Neural cell (in vitro differentiated cells): ENCODE results near the gene PRR14. TPM values are rescaled to one million over a fixed set of nuclear protein-coding genes. Genes with fewer than 3 reads are reported as not detected.

Source experiments
- H2AFZ ChIP-seq: fragments of 200-600, 300-800 bp; sonication (generic), shearing (Covaris generic); 2 replicates; pipeline ENCODE4 v1.6.0; 2014; ENCODE audit warnings: low read depth, mild to moderate bottlenecking, antibody characterized with exemption, low read length, moderate library complexity
- H3F3A ChIP-seq: fragments of 200-600 bp; shearing (Covaris generic); 2 replicates; pipeline ENCODE4 v1.6.1; 2016; ENCODE audit warnings: mild to moderate bottlenecking, moderate library complexity, mixed read lengths, antibody characterized with exemption, low read length; ENCODE audit not compliant: insufficient read depth, poor library complexity, severe bottlenecking
- H3K27ac ChIP-seq: fragments of 200-600, 300-800 bp; sonication (generic), shearing (Covaris generic); 2 replicates; pipeline ENCODE4 v1.5.1; 2014; ENCODE audit warnings: mild to moderate bottlenecking, low read length, moderate library complexity
- H3K27me3 ChIP-seq: fragments of 300-800, 200-600 bp; sonication (generic), shearing (Covaris generic); 2 replicates; pipeline ENCODE4 v1.6.0; 2014; ENCODE audit warnings: mild to moderate bottlenecking, low read depth, low read length, moderate library complexity; ENCODE audit not compliant: insufficient read depth
- H3K36me3 ChIP-seq: fragments of 300-800, 200-600 bp; sonication (generic), shearing (Covaris generic); 2 replicates; pipeline ENCODE4 v1.5.1; 2014; ENCODE audit warnings: mild to moderate bottlenecking, antibody characterized with exemption, low read length, moderate library complexity; ENCODE audit not compliant: insufficient read depth
- H3K4me2 ChIP-seq: fragments of 300-800, 200-600 bp; sonication (generic), shearing (Covaris generic); 2 replicates; pipeline ENCODE4 v1.6.0; 2014; ENCODE audit warnings: mild to moderate bottlenecking, low read length
- H3K4me3 ChIP-seq: fragments of 300-800, 200-600 bp; sonication (generic), shearing (Covaris generic); 2 replicates; pipeline ENCODE4 v1.5.1; 2014; ENCODE audit warnings: mild to moderate bottlenecking, low read length, moderate library complexity
- H3K79me2 ChIP-seq: fragments of 200-600 bp; shearing (Covaris generic); replicated peaks from 2 replicates; pipeline ENCODE4 v1.6.0; 2014; ENCODE audit warnings: mild to moderate bottlenecking, low read length, moderate library complexity; ENCODE audit not compliant: insufficient read depth
- H3K9ac ChIP-seq: fragments of 300-800, 200-600 bp; sonication (generic), shearing (Covaris generic); 2 replicates; pipeline ENCODE4 v1.6.1; 2016; ENCODE audit warnings: mild to moderate bottlenecking, low read length, mixed read lengths
- H3K9me2 ChIP-seq: fragments of 200-600 bp; shearing (Covaris generic); 2 replicates; pipeline ENCODE4 v1.6.1; 2016; ENCODE audit warnings: mild to moderate bottlenecking, low read length, mixed read lengths; ENCODE audit not compliant: insufficient read depth
- H3K9me3 ChIP-seq: fragments of 200-600, 300-800 bp; sonication (generic), shearing (Covaris generic); 2 replicates; pipeline ENCODE4 v1.6.1; 2016; ENCODE audit warnings: mild to moderate bottlenecking, mixed run types, low read length, moderate library complexity, mixed read lengths
- H4K20me1 ChIP-seq: fragments of 200-600 bp; shearing (Covaris generic); 2 replicates; pipeline ENCODE4 v1.6.1; 2016; ENCODE audit warnings: mild to moderate bottlenecking, mixed run types; ENCODE audit not compliant: insufficient read depth
- CTCF ChIP-seq: fragments of 450-650 bp; IDR thresholded peaks from 2 replicates; pipeline ENCODE4 v1.5.1; 2014; ENCODE audit warnings: antibody characterized with exemption, mild to moderate bottlenecking, moderate library complexity; ENCODE audit not compliant: poor library complexity, severe bottlenecking
- EP300 ChIP-seq: fragments of 450-650 bp; conservative IDR thresholded peaks from 2 replicates; pipeline ENCODE4 v1.6.1; 2014; ENCODE audit warnings: antibody characterized with exemption, mild to moderate bottlenecking, moderate library complexity; ENCODE audit not compliant: poor library complexity, severe bottlenecking
- EZH2 ChIP-seq: fragments of 200-600, 300-800 bp; shearing (Covaris generic), sonication (generic); IDR thresholded peaks from 2 replicates; pipeline ENCODE4 v1.6.1; 2014; ENCODE audit warnings: antibody characterized with exemption, low read length, borderline replicate concordance, mild to moderate bottlenecking; ENCODE audit not compliant: insufficient read depth, poor library complexity, severe bottlenecking
- MXI1 ChIP-seq: fragments of 450-650 bp; conservative IDR thresholded peaks from 2 replicates; pipeline ENCODE4 v1.6.1; 2014; ENCODE audit warnings: antibody characterized with exemption, mild to moderate bottlenecking; ENCODE audit not compliant: poor library complexity, severe bottlenecking
- POLR2AphosphoS5 ChIP-seq: IDR thresholded peaks from 2 replicates; pipeline ENCODE4 v1.6.1; 2012
- RAD21 ChIP-seq: fragments of 450-650 bp; conservative IDR thresholded peaks from 2 replicates; pipeline ENCODE4 v1.6.1; 2014; ENCODE audit warnings: antibody characterized with exemption, mild to moderate bottlenecking, moderate library complexity
- REST ChIP-seq: IDR thresholded peaks from 2 replicates; pipeline ENCODE4 v1.6.1; 2012; ENCODE audit warnings: borderline replicate concordance
- SMC3 ChIP-seq: fragments of 450-650 bp; conservative IDR thresholded peaks from 2 replicates; pipeline ENCODE4 v1.6.1; 2014; ENCODE audit warnings: antibody characterized with exemption, mild to moderate bottlenecking, moderate library complexity; ENCODE audit not compliant: poor library complexity
- TAF1 ChIP-seq: IDR thresholded peaks from 2 replicates; pipeline ENCODE4 v1.6.1; 2012; ENCODE audit warnings: low read depth
- polyA plus RNA-seq: library from polyadenylated mRNA; depleted of rRNA; stranded (reverse); fragments of >200 nt; gene quantifications from 2 replicates; pipeline ENCODE4 v1.2.3, GENCODE V29; 2014

PRR14 gene
- polyA plus RNA-seq, 1 donor from 2014 or later: 23.3 TPM

- H3K36me3 ChIP-seq: no peaks in the 10 kb centered on the region
- H3K9me2 ChIP-seq: no peaks in the 10 kb centered on the region
- no peaks in the 10 kb centered on the region for H3F3A ChIP-seq
- no peak overlapping the region for H2AFZ ChIP-seq
- H4K20me1 ChIP-seq: no peaks in the 10 kb centered on the region
- TF ChIP-seq TAF1 (no peak), MXI1 (no peak), EP300 (no peak), EZH2 (no peak), POLR2AphosphoS5 (no peak), RAD21 (no peak), SMC3 (no peak), CTCF (no peak), REST (no peak)
- H3K79me2 ChIP-seq: no peaks in the 10 kb centered on the region
- no peak overlapping the region for H3K9ac ChIP-seq
- no peak overlapping the region for H3K4me2 ChIP-seq
- no peaks in the 10 kb centered on the region for H3K9me3 ChIP-seq
- H3K27me3 ChIP-seq: no peaks in the 10 kb centered on the region
- no peak overlapping the region for H3K4me3 ChIP-seq
- H3K27ac ChIP-seq: no peak overlapping the region
These were observed 5.0 kb upstream of the PRR14 start for GRCh38 chr16:30645727-30646126.

GRCh38 chr16:30647274-30647571 lies 3.5 kb upstream of the PRR14 start:
- TF ChIP-seq RAD21: no peak
- no peak for TF ChIP-seq SMC3
- no peak for TF ChIP-seq MXI1
- no peak for TF ChIP-seq CTCF
- no peak for TF ChIP-seq EP300
- no peak for TF ChIP-seq REST
- no peak for TF ChIP-seq EZH2
- no peak for TF ChIP-seq TAF1
- no peak for TF ChIP-seq POLR2AphosphoS5
- Histone ChIP-seq H3K36me3 (no peaks in the 10 kb centered on the region), H3K4me2 (no peak overlapping the region), H4K20me1 (no peaks in the 10 kb centered on the region), H3K79me2 (peaks cover 6% of the 10 kb centered on the region), H3K27me3 (no peaks in the 10 kb centered on the region), H3K9me2 (no peaks in the 10 kb centered on the region), H3K27ac (no peak overlapping the region), H3K9ac (no peak overlapping the region), H3K4me3 (no peak overlapping the region), H3K9me3 (no peaks in the 10 kb centered on the region), H3F3A (no peaks in the 10 kb centered on the region), H2AFZ (no peak overlapping the region)
